Neural progenitor cell (in vitro differentiated cells): Measurements from ENCODE around the gene TMEM95. TPM values are rescaled to one million over a fixed set of nuclear protein-coding genes. Genes with fewer than 3 reads are reported as not detected.

ENCODE experiments used
- DNase-seq: peaks from one replicate; pipeline ENCODE4 v3.0.0-alpha.2; 2016; ENCODE audit warnings: low spot score
- H2AFZ ChIP-seq: fragments of 200-600 bp; sonication (generic); replicated peaks from 2 replicates; pipeline ENCODE4 v1.6.1; 2016; ENCODE audit warnings: antibody characterized with exemption
- H3F3A ChIP-seq: fragments of 200-600 bp; sonication (generic); 2 replicates; pipeline ENCODE4 v1.6.1; 2016; ENCODE audit warnings: antibody characterized with exemption, low read depth
- H3K27ac ChIP-seq: fragments of 200-600 bp; sonication (generic); 2 replicates; pipeline ENCODE4 v1.5.1; 2016; ENCODE audit warnings: mild to moderate bottlenecking
- H3K27me3 ChIP-seq: fragments of 200-600 bp; sonication (generic); 2 replicates; pipeline ENCODE4 v1.6.1; 2016; ENCODE audit warnings: mild to moderate bottlenecking, moderate library complexity
- H3K36me3 ChIP-seq: fragments of 200-600 bp; sonication (generic); 2 replicates; pipeline ENCODE4 v1.5.1; 2016
- H3K4me1 ChIP-seq: fragments of 200-600 bp; sonication (generic); 2 replicates; pipeline ENCODE4 v1.6.1; 2016; ENCODE audit warnings: mixed run types
- H3K4me2 ChIP-seq: fragments of 200-600 bp; sonication (generic); 2 replicates; pipeline ENCODE4 v1.6.1; 2016
- H3K4me3 ChIP-seq: fragments of 200-600 bp; sonication (generic); 2 replicates; pipeline ENCODE4 v1.5.1; 2016
- H3K79me2 ChIP-seq: fragments of 200-600 bp; sonication (generic); 2 replicates; pipeline ENCODE4 v1.6.1; 2016; ENCODE audit warnings: low read depth
- H3K9ac ChIP-seq: fragments of 200-600 bp; sonication (generic); 2 replicates; pipeline ENCODE4 v1.6.1; 2016
- H3K9me3 ChIP-seq: fragments of 200-600 bp; sonication (generic); 2 replicates; pipeline ENCODE4 v1.5.1; 2016; ENCODE audit warnings: low read depth
- H4K20me1 ChIP-seq: fragments of 200-600 bp; sonication (generic); 2 replicates; pipeline ENCODE4 v1.6.1; 2016; ENCODE audit warnings: low read depth
- H3K27ac Mint-ChIP-seq: 3 replicates; pipeline ENCODE4 v1.8.0; 2021; ENCODE audit warnings: mixed read lengths
- H3K27me3 Mint-ChIP-seq: 2 replicates; pipeline ENCODE4 v1.8.0; 2022; ENCODE audit warnings: low read depth, mild to moderate bottlenecking, inconsistent platforms, moderate library complexity, mixed read lengths; ENCODE audit not compliant: insufficient read depth
- H3K36me3 Mint-ChIP-seq: 3 replicates; pipeline ENCODE4 v1.8.0; 2021; ENCODE audit warnings: mixed read lengths
- H3K4me1 Mint-ChIP-seq: 3 replicates; pipeline ENCODE4 v1.8.0; 2021; ENCODE audit warnings: mixed read lengths
- H3K4me3 Mint-ChIP-seq: 3 replicates; pipeline ENCODE4 v1.8.0; 2021; ENCODE audit warnings: mild to moderate bottlenecking, moderate library complexity, mixed read lengths
- H3K9me3 Mint-ChIP-seq: 3 replicates; pipeline ENCODE4 v1.8.0; 2020; ENCODE audit warnings: mixed read lengths
- CTCF ChIP-seq: fragments of 200-600 bp; sonication (generic); IDR thresholded peaks from 2 replicates; pipeline ENCODE4 v1.5.1; 2017; ENCODE audit warnings: antibody characterized with exemption, mild to moderate bottlenecking
- EZH2 ChIP-seq: fragments of 200-600 bp; sonication (generic); IDR thresholded peaks from 2 replicates; pipeline ENCODE4 v1.6.1; 2017; ENCODE audit warnings: antibody characterized with exemption, mild to moderate bottlenecking, moderate library complexity
- EZH2phosphoT487 ChIP-seq: fragments of 200-600 bp; sonication (generic); IDR thresholded peaks from 2 replicates; pipeline ENCODE4 v1.6.1; 2017; ENCODE audit warnings: antibody characterized with exemption
- total RNA-seq: library from RNA; depleted of rRNA; stranded (reverse); fragments of >200 nt; gene quantifications from 2 replicates; pipeline ENCODE4 v1.2.3, GENCODE V29; 2015; ENCODE audit warnings: low replicate concordance

Gene TMEM95
- total RNA-seq, 1 donor from 2014 or later = not detected

GRCh38 chr17:7383371-7383741 is 28.4 kb downstream of the TMEM95 start:
- Histone ChIP-seq H3K4me3 (no peak overlapping the region), H3K9me3 (peaks cover 5% of the 10 kb centered on the region), H3K4me1 (peaks cover 8% of the 10 kb centered on the region), H3K27me3 (peaks cover 57% of the 10 kb centered on the region), H3K36me3 (no peaks in the 10 kb centered on the region), H3K9ac (no peak overlapping the region), H3K4me2 (peak overlapping the region; percentile 85), H4K20me1 (peaks cover 5% of the 10 kb centered on the region), H3K27ac (no peak overlapping the region), H2AFZ (no peak overlapping the region), H3F3A (peaks cover 18% of the 10 kb centered on the region), H3K79me2 (no peaks in the 10 kb centered on the region)
- Mint-ChIP-seq H3K27me3 (peaks cover 43% of the 10 kb centered on the region), H3K9me3 (peaks cover 14% of the 10 kb centered on the region), H3K4me3 (no peak overlapping the region), H3K4me1 (peaks cover 11% of the 10 kb centered on the region), H3K36me3 (peaks cover 3% of the 10 kb centered on the region), H3K27ac (no peak overlapping the region)
- DNase-seq = no peak
- TF ChIP-seq EZH2phosphoT487 = no peak
- TF ChIP-seq EZH2 = no peak
- no peak for TF ChIP-seq CTCF

DNA sequence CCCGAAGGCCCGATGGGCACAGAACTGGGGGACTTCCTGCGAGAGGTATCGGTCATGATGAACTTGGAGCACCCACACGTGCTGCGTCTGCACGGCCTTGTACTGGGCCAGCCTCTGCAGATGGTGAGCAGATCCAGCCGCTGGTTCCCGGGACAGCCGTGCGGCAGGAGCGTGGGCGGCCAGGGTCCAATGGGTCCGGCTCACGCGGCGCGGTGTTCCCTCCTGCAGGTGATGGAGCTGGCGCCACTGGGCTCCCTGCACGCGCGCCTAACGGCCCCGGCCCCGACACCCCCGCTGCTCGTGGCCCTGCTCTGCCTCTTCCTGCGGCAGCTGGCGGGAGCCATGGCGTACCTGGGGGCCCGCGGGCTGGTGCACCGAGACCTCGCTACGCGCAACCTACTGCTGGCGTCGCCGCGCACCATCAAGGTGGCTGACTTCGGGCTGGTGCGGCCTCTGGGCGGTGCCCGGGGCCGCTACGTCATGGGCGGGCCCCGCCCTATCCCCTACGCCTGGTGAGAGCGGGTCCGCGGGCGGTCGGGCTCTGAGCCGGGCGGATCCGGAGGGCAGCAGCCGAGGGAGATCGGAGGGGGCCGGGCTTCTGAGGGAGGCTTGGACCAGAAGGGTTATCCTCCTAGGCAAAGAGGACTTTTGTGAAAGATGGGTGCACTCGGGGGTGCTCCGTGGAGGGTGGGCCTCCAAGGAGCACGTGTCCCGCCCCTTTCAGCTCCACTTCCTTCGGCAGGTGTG is 29.0 kb downstream of the TMEM95 start:
- peaks cover 18% of the 10 kb centered on the region for H3F3A ChIP-seq
- H3K27ac Mint-ChIP-seq = no peak overlapping the region
- no peak overlapping the region for H3K9ac ChIP-seq
- H3K27ac ChIP-seq = no peak overlapping the region
- H3K4me2 ChIP-seq = peak overlapping the region; percentile 85
- peaks cover 8% of the 10 kb centered on the region for H3K4me1 ChIP-seq
- H2AFZ ChIP-seq = peak overlapping the region; percentile 60
- no peaks in the 10 kb centered on the region for H3K36me3 ChIP-seq
- no peak for TF ChIP-seq EZH2
- peaks cover 3% of the 10 kb centered on the region for H3K36me3 Mint-ChIP-seq
- peaks cover 5% of the 10 kb centered on the region for H3K9me3 ChIP-seq
- DNase-seq = peak; percentile 91
- H3K9me3 Mint-ChIP-seq = peaks cover 13% of the 10 kb centered on the region
- H3K4me3 Mint-ChIP-seq = peak overlapping the region; percentile 36
- peaks cover 57% of the 10 kb centered on the region for H3K27me3 ChIP-seq
- peaks cover 43% of the 10 kb centered on the region for H3K27me3 Mint-ChIP-seq
- no peaks in the 10 kb centered on the region for H3K79me2 ChIP-seq
- H3K4me3 ChIP-seq = peak overlapping the region; percentile 45
- peaks cover 11% of the 10 kb centered on the region for H3K4me1 Mint-ChIP-seq
- H4K20me1 ChIP-seq = peaks cover 5% of the 10 kb centered on the region

- peaks cover 8% of the 10 kb centered on the region for H3K4me1 ChIP-seq
- no peak overlapping the region for H3K9ac ChIP-seq
- H3K4me3 ChIP-seq = peak overlapping the region; percentile 45
- H3K9me3 Mint-ChIP-seq = peaks cover 6% of the 10 kb centered on the region
- H3K9me3 ChIP-seq = no peaks in the 10 kb centered on the region
- H3K79me2 ChIP-seq = no peaks in the 10 kb centered on the region
- no peak for TF ChIP-seq EZH2phosphoT487
- no peak for TF ChIP-seq CTCF
- TF ChIP-seq EZH2 = no peak
- H3K27me3 Mint-ChIP-seq = peaks cover 39% of the 10 kb centered on the region
- H3K27ac Mint-ChIP-seq = peak overlapping the region; percentile 15
- H4K20me1 ChIP-seq = peaks cover 5% of the 10 kb centered on the region
- H2AFZ ChIP-seq = peak overlapping the region; percentile 60
- peak overlapping the region; percentile 85 for H3K4me2 ChIP-seq
- no peaks in the 10 kb centered on the region for H3K36me3 ChIP-seq
- peaks cover 5% of the 10 kb centered on the region for H3K36me3 Mint-ChIP-seq
- peaks cover 11% of the 10 kb centered on the region for H3K4me1 Mint-ChIP-seq
- no peak overlapping the region for H3K27ac ChIP-seq
- peak overlapping the region; percentile 36 for H3K4me3 Mint-ChIP-seq
- peaks cover 18% of the 10 kb centered on the region for H3F3A ChIP-seq
- no peak for DNase-seq
- peaks cover 50% of the 10 kb centered on the region for H3K27me3 ChIP-seq
Observed at GRCh38 chr17:7384489-7385081, 29.6 kb downstream of the TMEM95 start.

GRCh38 chr17:7388856-7389255 is 33.9 kb downstream of the TMEM95 start:
- H3K4me1 Mint-ChIP-seq = peaks cover 6% of the 10 kb centered on the region

More at GRCh38 chr17:7388856-7389255, 33.9 kb downstream of the TMEM95 start:
- no peaks in the 10 kb centered on the region for H3K9me3 ChIP-seq
- peaks cover 10% of the 10 kb centered on the region for H3K4me1 ChIP-seq
- no peaks in the 10 kb centered on the region for H3K36me3 ChIP-seq
- H3K27ac ChIP-seq = no peak overlapping the region
- no peaks in the 10 kb centered on the region for H3K79me2 ChIP-seq
- Mint-ChIP-seq H3K36me3 (peaks cover 7% of the 10 kb centered on the region), H3K9me3 (no peaks in the 10 kb centered on the region), H3K27ac (no peak overlapping the region), H3K4me3 (no peak overlapping the region), H3K27me3 (peaks cover 7% of the 10 kb centered on the region)
- H4K20me1 ChIP-seq = peaks cover 10% of the 10 kb centered on the region
- no peak overlapping the region for H3K9ac ChIP-seq
- no peak overlapping the region for H3K4me2 ChIP-seq
- no peak for DNase-seq
- no peak for TF ChIP-seq EZH2
- no peak for TF ChIP-seq CTCF
- TF ChIP-seq EZH2phosphoT487 = no peak
- H2AFZ ChIP-seq = no peak overlapping the region
- H3K27me3 ChIP-seq = peaks cover 12% of the 10 kb centered on the region
- H3F3A ChIP-seq = peaks cover 7% of the 10 kb centered on the region
- H3K4me3 ChIP-seq = no peak overlapping the region
